GM20000 (cell line): ENCODE results near the gene ZFPL1.
A peak's percentile ranks its signal among the peaks of the same experiment; 100 is the strongest.

ENCODE experiments used
- DNase-seq: peaks from one replicate; pipeline ENCODE4 v3.0.0; 2012; ENCODE audit warnings: low spot score
- CTCF ChIP-seq: IDR thresholded peaks from 2 replicates; pipeline ENCODE4 v1.5.1; 2012; ENCODE audit warnings: mild to moderate bottlenecking, control low read depth; ENCODE audit errors: extremely low read depth, missing control alignments

ZFPL1 gene

GRCh38 chr11:65071907-65072630, 12.0 kb upstream of the ZFPL1 start:
- DNase-seq: peak; percentile 63
- TF ChIP-seq CTCF: no peak

GRCh38 chr11:65072631-65072966, 11.4 kb upstream of the ZFPL1 start:
- no peak for DNase-seq
- no peak for TF ChIP-seq CTCF

- TF ChIP-seq CTCF: no peak
- DNase-seq: no peak
Observed at GRCh38 chr11:65077451-65077850, 6.6 kb upstream of the ZFPL1 start.

GRCh38 chr11:65078151-65078550, 5.9 kb upstream of the ZFPL1 start:
- TF ChIP-seq CTCF: peak; percentile 67
- DNase-seq: peak; percentile 63

- no peak for DNase-seq
- no peak for TF ChIP-seq CTCF
Observed at GRCh38 chr11:65078786-65079342, 5.2 kb upstream of the ZFPL1 start.

- no peak for TF ChIP-seq CTCF
- DNase-seq: no peak
Observed at GRCh38 chr11:65083134-65083833, 738 bp upstream of the ZFPL1 start.
